ENCODE measurements around the gene PRKCZ. TPM values are rescaled to one million over a fixed set of nuclear protein-coding genes. Genes with fewer than 3 reads are reported as not detected.

PRKCZ gene
- total RNA-seq, 4 donors from 2014 or later: 0.29 to 8.8 (median 3.9) TPM

- Histone ChIP-seq H3K27me3 (peaks cover 6 to 12% of the 10 kb centered on the region in 2 donors), H3K4me1 (peaks cover 0 to 13% of the 10 kb centered on the region in 2 donors), H3K4me3 (no peak overlapping the region), H3K36me3 (no peaks in the 10 kb centered on the region), H3K27ac (no peak overlapping the region), H3K9me3 (no peaks in the 10 kb centered on the region)
- DNase-seq: no peak
- TF ChIP-seq, protein P1, sequence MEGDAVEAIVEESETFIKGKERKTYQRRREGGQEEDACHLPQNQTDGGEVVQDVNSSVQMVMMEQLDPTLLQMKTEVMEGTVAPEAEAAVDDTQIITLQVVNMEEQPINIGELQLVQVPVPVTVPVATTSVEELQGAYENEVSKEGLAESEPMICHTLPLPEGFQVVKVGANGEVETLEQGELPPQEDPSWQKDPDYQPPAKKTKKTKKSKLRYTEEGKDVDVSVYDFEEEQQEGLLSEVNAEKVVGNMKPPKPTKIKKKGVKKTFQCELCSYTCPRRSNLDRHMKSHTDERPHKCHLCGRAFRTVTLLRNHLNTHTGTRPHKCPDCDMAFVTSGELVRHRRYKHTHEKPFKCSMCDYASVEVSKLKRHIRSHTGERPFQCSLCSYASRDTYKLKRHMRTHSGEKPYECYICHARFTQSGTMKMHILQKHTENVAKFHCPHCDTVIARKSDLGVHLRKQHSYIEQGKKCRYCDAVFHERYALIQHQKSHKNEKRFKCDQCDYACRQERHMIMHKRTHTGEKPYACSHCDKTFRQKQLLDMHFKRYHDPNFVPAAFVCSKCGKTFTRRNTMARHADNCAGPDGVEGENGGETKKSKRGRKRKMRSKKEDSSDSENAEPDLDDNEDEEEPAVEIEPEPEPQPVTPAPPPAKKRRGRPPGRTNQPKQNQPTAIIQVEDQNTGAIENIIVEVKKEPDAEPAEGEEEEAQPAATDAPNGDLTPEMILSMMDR (IDR thresholded peaks at IDR 0.05): no peak
- TF ChIP-seq POLR2A (IDR thresholded peaks at IDR 0.05): no peak
- intact Hi-C loops (cut with DNase I; ENCODE audit: low total_unique reads): loop anchor here (5.0 kb wide), 1 partner anchor 107 kb away; no protein-coding TSS in a partner anchor
Measured at GRCh38 chr1:2049225-2049717, 940 bp upstream of the PRKCZ start.

DNA sequence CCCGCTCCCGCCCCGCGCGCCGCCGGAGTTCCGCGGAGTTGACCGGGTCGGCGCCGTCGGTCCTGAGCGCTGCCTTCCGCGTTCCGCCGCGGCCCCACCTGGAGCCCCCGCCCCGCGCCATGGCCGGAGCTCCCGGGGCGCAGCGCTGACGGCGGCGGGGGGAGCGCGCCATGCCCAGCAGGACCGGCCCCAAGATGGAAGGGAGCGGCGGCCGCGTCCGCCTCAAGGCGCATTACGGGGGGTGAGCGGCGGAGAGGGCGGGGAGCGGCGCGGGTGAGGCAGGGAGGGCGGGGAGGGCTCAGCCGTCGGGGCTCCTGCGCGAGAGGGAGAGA lies 216 bp downstream of the PRKCZ start:
- H3K27ac ChIP-seq: no peak overlapping the region
- intact Hi-C loops (cut with DNase I; ENCODE audit: low total_unique reads): no loop called here

GRCh38 chr1:2050793-2051682 lies 827 bp downstream of the PRKCZ start:
- DNase-seq: no peak
- intact Hi-C loops (cut with DNase I; ENCODE audit: low total_unique reads): no loop called here
- peaks cover 0 to 6% of the 10 kb centered on the region in 2 donors for H3K4me1 ChIP-seq
- H3K9me3 ChIP-seq: no peaks in the 10 kb centered on the region
- peaks cover 6 to 12% of the 10 kb centered on the region in 2 donors for H3K27me3 ChIP-seq
- TF ChIP-seq, protein P1 (IDR thresholded peaks at IDR 0.05): no peak
- no peak for TF ChIP-seq POLR2A (IDR thresholded peaks at IDR 0.05)
- peak overlapping the region in 1 of 2 donors; percentile 43 for H3K4me3 ChIP-seq
- H3K36me3 ChIP-seq: no peaks in the 10 kb centered on the region
- no peak overlapping the region for H3K27ac ChIP-seq

More for the DNA sequence above, 216 bp downstream of the PRKCZ start:
- Histone ChIP-seq H3K9me3 (no peaks in the 10 kb centered on the region), H3K27me3 (peaks cover 6 to 12% of the 10 kb centered on the region in 2 donors), H3K4me3 (peak overlapping the region in 1 of 2 donors; percentile 43), H3K4me1 (peaks cover 0 to 6% of the 10 kb centered on the region in 2 donors), H3K36me3 (no peaks in the 10 kb centered on the region)
- DNase-seq: no peak
- no peak for TF ChIP-seq POLR2A (IDR thresholded peaks at IDR 0.05)
- TF ChIP-seq, protein P1 (IDR thresholded peaks at IDR 0.05): no peak

- TF ChIP-seq, protein P1 (IDR thresholded peaks at IDR 0.05): no peak
- no peak for TF ChIP-seq POLR2A (IDR thresholded peaks at IDR 0.05)
- intact Hi-C loops (cut with DNase I; ENCODE audit: low total_unique reads): no loop called here
- Histone ChIP-seq H3K36me3 (no peaks in the 10 kb centered on the region), H3K27ac (no peak overlapping the region), H3K4me3 (no peak overlapping the region), H3K27me3 (peaks cover 6 to 12% of the 10 kb centered on the region in 2 donors), H3K9me3 (no peaks in the 10 kb centered on the region), H3K4me1 (peaks cover 0 to 6% of the 10 kb centered on the region in 2 donors)
- DNase-seq: no peak
Measured at GRCh38 chr1:2052054-2052679, 2.0 kb downstream of the PRKCZ start.

DNA sequence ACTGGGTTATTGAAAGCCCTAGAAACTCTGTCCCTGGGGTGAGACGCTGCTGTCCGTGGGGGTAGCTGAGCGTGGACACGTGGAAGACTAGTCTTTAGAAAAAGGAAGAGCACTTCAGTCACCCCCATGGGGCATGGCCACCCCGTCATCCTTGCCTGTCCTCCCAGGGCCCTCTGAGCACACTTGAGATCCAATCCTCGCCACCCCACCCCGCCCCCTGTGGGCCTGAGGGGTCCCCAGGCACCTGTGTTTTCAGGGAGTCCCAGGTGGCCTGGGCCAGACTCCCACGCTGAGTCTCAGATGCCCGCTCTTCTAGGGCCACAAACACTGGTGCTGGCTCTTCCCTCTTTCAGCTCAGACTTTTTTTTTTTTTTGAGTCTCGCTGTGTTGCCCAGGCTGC lies 2.5 kb downstream of the PRKCZ start:
- Histone ChIP-seq H3K4me1 (peaks cover 0 to 6% of the 10 kb centered on the region in 2 donors), H3K27me3 (peaks cover 6 to 12% of the 10 kb centered on the region in 2 donors), H3K4me3 (no peak overlapping the region), H3K9me3 (no peaks in the 10 kb centered on the region), H3K27ac (no peak overlapping the region), H3K36me3 (no peaks in the 10 kb centered on the region)
- intact Hi-C loops (cut with DNase I; ENCODE audit: low total_unique reads): no loop called here
- TF ChIP-seq, protein P1 (IDR thresholded peaks at IDR 0.05): no peak
- TF ChIP-seq POLR2A (IDR thresholded peaks at IDR 0.05): no peak
- DNase-seq: no peak

All from uterus (tissue), 4 donors.